Measurements from ENCODE around the gene NLRP5. TPM values are rescaled to one million over a fixed set of nuclear protein-coding genes. Genes with fewer than 3 reads are reported as not detected.

NLRP5 gene
- total RNA-seq, 1 donor from 2014 or later = not detected

GRCh38 chr19:56106993-56107392 is 120.4 kb downstream of the NLRP5 start:
- Histone ChIP-seq H3K36me3 (ENCODE audit: control insufficient read depth, insufficient read depth, low read length) (peaks cover 7% of the 10 kb centered on the region), H3K4me3 (ENCODE audit: low read depth, low read length) (no peak overlapping the region), H3K27me3 (ENCODE audit: control insufficient read depth, insufficient read depth, low read length) (no peaks in the 10 kb centered on the region)
- TF ChIP-seq CTCF (IDR thresholded peaks at IDR 0.05; ENCODE audit: insufficient read depth, low read length, severe bottlenecking) = no peak
- DNase-seq (ENCODE audit: low read depth) (no peak), FAIRE-seq (no peak)

- DNase-seq (ENCODE audit: low read depth) (no peak), FAIRE-seq (no peak)
- Histone ChIP-seq H3K36me3 (ENCODE audit: control insufficient read depth, insufficient read depth, low read length) (peaks cover 7% of the 10 kb centered on the region), H3K4me3 (ENCODE audit: low read depth, low read length) (no peak overlapping the region), H3K27me3 (ENCODE audit: control insufficient read depth, insufficient read depth, low read length) (no peaks in the 10 kb centered on the region)
- TF ChIP-seq CTCF (IDR thresholded peaks at IDR 0.05; ENCODE audit: insufficient read depth, low read length, severe bottlenecking) = no peak
These were observed 121.2 kb downstream of the NLRP5 start for GRCh38 chr19:56107626-56108351.

GRCh38 chr19:56108447-56109195 is 122.0 kb downstream of the NLRP5 start:
- peaks cover 5% of the 10 kb centered on the region for H3K36me3 ChIP-seq (ENCODE audit: control insufficient read depth, insufficient read depth, low read length)

GRCh38 chr19:56109226-56109625 is 122.7 kb downstream of the NLRP5 start:
- Histone ChIP-seq H3K4me3 (ENCODE audit: low read depth, low read length) (no peak overlapping the region), H3K36me3 (ENCODE audit: control insufficient read depth, insufficient read depth, low read length) (peaks cover 5% of the 10 kb centered on the region)

More at GRCh38 chr19:56108447-56109195, 122.0 kb downstream of the NLRP5 start:
- FAIRE-seq (no peak), DNase-seq (ENCODE audit: low read depth) (no peak)
- Histone ChIP-seq H3K4me3 (ENCODE audit: low read depth, low read length) (no peak overlapping the region), H3K27me3 (ENCODE audit: control insufficient read depth, insufficient read depth, low read length) (no peaks in the 10 kb centered on the region)
- no peak for TF ChIP-seq CTCF (IDR thresholded peaks at IDR 0.05; ENCODE audit: insufficient read depth, low read length, severe bottlenecking)

More at GRCh38 chr19:56109226-56109625, 122.7 kb downstream of the NLRP5 start:
- H3K27me3 ChIP-seq (ENCODE audit: control insufficient read depth, insufficient read depth, low read length) = no peaks in the 10 kb centered on the region
- TF ChIP-seq CTCF (IDR thresholded peaks at IDR 0.05; ENCODE audit: insufficient read depth, low read length, severe bottlenecking) = no peak
- no peak for DNase-seq (ENCODE audit: low read depth)
- FAIRE-seq = no peak
